Measurements from ENCODE around the gene RPRD1A. TPM values are rescaled to one million over a fixed set of nuclear protein-coding genes. Genes with fewer than 3 reads are reported as not detected.

Gene RPRD1A
- total RNA-seq, 1 donor from 2014 or later: 64.8 TPM

DNA sequence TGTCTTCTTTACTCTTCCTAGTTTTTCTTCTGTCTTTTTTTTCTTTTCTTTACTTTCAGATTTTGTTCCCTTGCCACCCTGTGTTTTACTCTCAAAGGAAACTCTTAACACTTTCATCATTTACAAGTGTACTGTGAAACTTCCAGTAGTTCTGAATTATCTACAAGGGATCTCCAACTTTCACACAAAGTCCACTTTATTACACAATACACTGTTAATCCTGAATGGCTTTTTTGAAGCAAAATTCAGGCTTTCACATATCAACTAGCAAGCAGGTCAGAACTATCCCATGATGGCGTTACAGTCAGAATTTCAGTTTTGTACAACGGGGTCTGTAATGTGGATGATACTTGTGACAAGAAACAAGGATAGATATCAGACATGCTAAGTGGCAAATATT is 60.4 kb downstream of the RPRD1A start:
- Histone ChIP-seq H3K4me3 (ENCODE audit: low read depth, low read length) (no peak overlapping the region), H3K36me3 (ENCODE audit: control insufficient read depth, insufficient read depth, low read length) (no peaks in the 10 kb centered on the region), H3K27me3 (ENCODE audit: control insufficient read depth, insufficient read depth, low read length) (no peaks in the 10 kb centered on the region)
- no peak for DNase-seq (ENCODE audit: low read depth)
- TF ChIP-seq, protein P1, sequence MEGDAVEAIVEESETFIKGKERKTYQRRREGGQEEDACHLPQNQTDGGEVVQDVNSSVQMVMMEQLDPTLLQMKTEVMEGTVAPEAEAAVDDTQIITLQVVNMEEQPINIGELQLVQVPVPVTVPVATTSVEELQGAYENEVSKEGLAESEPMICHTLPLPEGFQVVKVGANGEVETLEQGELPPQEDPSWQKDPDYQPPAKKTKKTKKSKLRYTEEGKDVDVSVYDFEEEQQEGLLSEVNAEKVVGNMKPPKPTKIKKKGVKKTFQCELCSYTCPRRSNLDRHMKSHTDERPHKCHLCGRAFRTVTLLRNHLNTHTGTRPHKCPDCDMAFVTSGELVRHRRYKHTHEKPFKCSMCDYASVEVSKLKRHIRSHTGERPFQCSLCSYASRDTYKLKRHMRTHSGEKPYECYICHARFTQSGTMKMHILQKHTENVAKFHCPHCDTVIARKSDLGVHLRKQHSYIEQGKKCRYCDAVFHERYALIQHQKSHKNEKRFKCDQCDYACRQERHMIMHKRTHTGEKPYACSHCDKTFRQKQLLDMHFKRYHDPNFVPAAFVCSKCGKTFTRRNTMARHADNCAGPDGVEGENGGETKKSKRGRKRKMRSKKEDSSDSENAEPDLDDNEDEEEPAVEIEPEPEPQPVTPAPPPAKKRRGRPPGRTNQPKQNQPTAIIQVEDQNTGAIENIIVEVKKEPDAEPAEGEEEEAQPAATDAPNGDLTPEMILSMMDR (IDR thresholded peaks at IDR 0.05; ENCODE audit: insufficient read depth, low read length, poor library complexity, severe bottlenecking): no peak

DNA sequence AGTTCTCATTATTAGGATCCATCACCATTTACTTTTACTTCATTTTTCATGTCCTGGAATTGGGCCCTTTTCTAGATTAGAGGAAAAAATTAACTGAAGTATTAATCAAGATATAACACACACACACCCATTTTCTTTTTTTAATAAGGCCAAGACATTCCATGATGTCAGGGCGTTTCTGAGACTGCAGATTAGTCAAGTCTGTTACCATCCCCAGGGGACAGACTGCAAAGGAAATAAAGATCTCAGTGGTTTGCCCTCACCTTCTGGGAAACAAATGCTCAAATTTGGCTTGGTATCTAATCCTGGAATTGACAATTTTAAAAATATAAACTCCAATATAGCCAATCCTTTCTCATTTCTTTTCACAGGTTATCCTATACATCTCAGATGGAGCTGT is 67.4 kb downstream of the RPRD1A start:
- TF ChIP-seq, protein P1 (IDR thresholded peaks at IDR 0.05; ENCODE audit: insufficient read depth, low read length, poor library complexity, severe bottlenecking): no peak
- Histone ChIP-seq H3K27me3 (ENCODE audit: control insufficient read depth, insufficient read depth, low read length) (no peaks in the 10 kb centered on the region), H3K36me3 (ENCODE audit: control insufficient read depth, insufficient read depth, low read length) (no peaks in the 10 kb centered on the region), H3K4me3 (ENCODE audit: low read depth, low read length) (no peak overlapping the region)
- no peak for DNase-seq (ENCODE audit: low read depth)

DNA sequence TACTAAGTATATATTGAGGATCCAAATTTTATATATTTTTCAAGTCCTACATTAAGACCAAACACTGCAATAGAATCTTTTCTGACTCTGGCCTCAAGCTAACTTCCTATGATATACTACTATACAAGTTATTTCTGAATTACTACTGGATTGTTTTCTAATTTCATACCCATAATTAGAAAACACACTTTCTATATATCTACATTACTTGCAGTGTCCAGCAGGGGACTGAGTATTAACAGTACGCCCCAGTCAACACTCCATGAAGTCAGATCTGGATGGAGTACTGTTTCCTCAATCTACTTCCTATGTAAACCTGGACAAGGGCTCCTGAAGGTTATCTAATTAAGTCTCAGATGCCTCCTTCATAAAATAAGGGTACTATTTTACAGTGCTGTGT is 68.4 kb downstream of the RPRD1A start:
- H3K36me3 ChIP-seq (ENCODE audit: control insufficient read depth, insufficient read depth, low read length): no peaks in the 10 kb centered on the region
- no peak for DNase-seq (ENCODE audit: low read depth)
- TF ChIP-seq, protein P1 (IDR thresholded peaks at IDR 0.05; ENCODE audit: insufficient read depth, low read length, poor library complexity, severe bottlenecking): peak; percentile 30

DNA sequence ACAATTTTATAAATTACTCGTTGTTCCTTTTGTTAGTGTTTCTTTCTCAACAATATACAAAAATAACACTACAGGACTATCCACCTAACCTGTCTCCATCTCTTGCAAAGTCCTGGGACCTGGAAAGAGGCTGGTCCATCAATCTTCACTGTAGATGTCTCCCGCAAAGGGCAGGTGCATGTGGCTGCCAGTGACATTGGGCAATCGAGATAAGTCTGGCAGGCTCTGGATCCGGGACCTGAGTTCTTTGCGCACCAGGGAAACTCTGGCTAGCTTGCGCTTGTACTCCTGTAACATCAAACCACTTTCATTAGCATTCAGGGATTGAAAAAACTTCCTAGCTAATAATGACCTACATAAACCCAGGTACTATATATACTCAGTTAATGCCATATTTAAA is 74.3 kb downstream of the RPRD1A start:
- TF ChIP-seq, protein P1 (IDR thresholded peaks at IDR 0.05; ENCODE audit: insufficient read depth, low read length, poor library complexity, severe bottlenecking): no peak
- Histone ChIP-seq H3K36me3 (ENCODE audit: control insufficient read depth, insufficient read depth, low read length) (no peaks in the 10 kb centered on the region), H3K27me3 (ENCODE audit: control insufficient read depth, insufficient read depth, low read length) (no peaks in the 10 kb centered on the region), H3K4me3 (ENCODE audit: low read depth, low read length) (no peak overlapping the region)
- DNase-seq (ENCODE audit: low read depth): no peak

More for the DNA sequence above, 68.4 kb downstream of the RPRD1A start:
- H3K27me3 ChIP-seq (ENCODE audit: control insufficient read depth, insufficient read depth, low read length): no peaks in the 10 kb centered on the region
- H3K4me3 ChIP-seq (ENCODE audit: low read depth, low read length): no peak overlapping the region

DNA sequence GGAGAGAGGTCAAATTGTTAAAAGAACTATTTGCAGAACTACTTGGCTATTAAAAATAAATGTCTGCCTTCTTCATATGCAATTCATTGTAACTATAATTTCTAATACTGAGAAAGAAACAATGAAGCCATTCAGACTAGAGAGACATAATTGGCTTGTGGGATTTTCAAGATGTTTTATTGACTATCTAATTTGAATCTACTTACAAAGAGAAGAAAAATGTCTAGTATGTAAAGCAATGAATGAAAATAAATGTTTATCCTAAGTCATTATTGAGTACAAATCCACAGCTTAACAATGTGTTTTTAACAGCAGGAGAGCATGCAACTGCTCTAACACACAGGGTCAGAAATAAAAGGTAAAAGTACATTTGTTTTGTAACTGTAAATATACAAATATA is 75.7 kb downstream of the RPRD1A start:
- DNase-seq (ENCODE audit: low read depth): no peak
- H3K27me3 ChIP-seq (ENCODE audit: control insufficient read depth, insufficient read depth, low read length): no peaks in the 10 kb centered on the region
- H3K4me3 ChIP-seq (ENCODE audit: low read depth, low read length): no peak overlapping the region
- TF ChIP-seq, protein P1 (IDR thresholded peaks at IDR 0.05; ENCODE audit: insufficient read depth, low read length, poor library complexity, severe bottlenecking): no peak
- no peaks in the 10 kb centered on the region for H3K36me3 ChIP-seq (ENCODE audit: control insufficient read depth, insufficient read depth, low read length)

DNA sequence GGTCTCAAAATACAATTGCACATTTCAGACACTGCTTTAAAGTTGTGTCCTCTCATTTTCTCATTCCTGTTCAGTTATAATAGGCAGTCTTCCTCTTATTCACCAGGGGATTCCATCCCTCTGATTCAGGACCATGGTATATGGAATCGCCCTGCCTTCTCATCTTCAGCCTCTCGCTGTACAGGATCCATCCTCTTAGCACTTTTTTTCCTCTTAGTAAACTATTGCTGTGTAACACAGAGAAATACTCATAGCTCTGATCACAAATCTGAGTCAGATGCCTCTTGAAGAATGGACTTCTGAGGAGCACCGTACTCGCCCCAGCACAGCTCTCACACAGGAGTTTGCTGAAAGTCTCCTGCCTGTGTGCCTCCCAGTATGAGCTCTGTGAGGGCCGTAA is 83.5 kb downstream of the RPRD1A start:
- no peaks in the 10 kb centered on the region for H3K36me3 ChIP-seq (ENCODE audit: control insufficient read depth, insufficient read depth, low read length)
- H3K27me3 ChIP-seq (ENCODE audit: control insufficient read depth, insufficient read depth, low read length): no peaks in the 10 kb centered on the region
- no peak for DNase-seq (ENCODE audit: low read depth)
- no peak overlapping the region for H3K4me3 ChIP-seq (ENCODE audit: low read depth, low read length)
- TF ChIP-seq, protein P1 (IDR thresholded peaks at IDR 0.05; ENCODE audit: insufficient read depth, low read length, poor library complexity, severe bottlenecking): no peak
